GM18861 (cell line): ENCODE results near the gene STIP1.

Experiments used
- ATAC-seq: cut with Tn5 transposase; IDR thresholded peaks from one replicate; pipeline ENCODE4 v1.9.1; 2021; ENCODE audit not compliant: unreplicated experiment

Gene STIP1

GRCh38 chr11:64249563-64250414 is 63.8 kb downstream of the STIP1 start:
- no peak for ATAC-seq

- ATAC-seq, result no peak
These were observed 64.5 kb downstream of the STIP1 start for GRCh38 chr11:64250415-64251015.

- no peak for ATAC-seq
These were observed 65.2 kb downstream of the STIP1 start, which contains the start of gene PLCB3 for GRCh38 chr11:64251016-64251752. PLCB3 (plus strand) TSS chr11:64251530; CDS start chr11:64251650, 120 bp downstream.

GRCh38 chr11:64251753-64252002 is 65.7 kb downstream of the STIP1 start:
- ATAC-seq, result no peak

- ATAC-seq, result no peak
These were observed 66.3 kb downstream of the STIP1 start for GRCh38 chr11:64252003-64252872.

DNA sequence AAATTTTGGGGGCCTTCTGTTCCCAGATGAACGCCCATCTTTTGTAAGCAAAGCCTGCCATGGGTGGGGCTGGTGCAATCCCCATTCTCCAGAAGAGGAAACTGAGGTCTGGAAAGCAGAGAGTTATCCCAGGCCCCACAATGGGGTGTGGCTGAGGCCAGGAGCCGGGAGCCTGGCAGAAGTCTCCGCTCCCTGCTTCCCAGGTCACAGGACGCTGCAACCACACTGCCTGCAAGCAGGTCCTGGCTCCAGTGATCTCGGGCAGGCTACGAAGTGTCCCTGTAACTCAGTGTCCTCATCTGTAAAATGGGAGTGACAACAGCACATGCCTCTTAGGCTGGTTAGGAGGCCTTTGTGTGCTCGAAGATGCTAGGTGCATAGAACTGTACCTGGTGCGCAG is 67.1 kb downstream of the STIP1 start:
- ATAC-seq, result no peak

DNA sequence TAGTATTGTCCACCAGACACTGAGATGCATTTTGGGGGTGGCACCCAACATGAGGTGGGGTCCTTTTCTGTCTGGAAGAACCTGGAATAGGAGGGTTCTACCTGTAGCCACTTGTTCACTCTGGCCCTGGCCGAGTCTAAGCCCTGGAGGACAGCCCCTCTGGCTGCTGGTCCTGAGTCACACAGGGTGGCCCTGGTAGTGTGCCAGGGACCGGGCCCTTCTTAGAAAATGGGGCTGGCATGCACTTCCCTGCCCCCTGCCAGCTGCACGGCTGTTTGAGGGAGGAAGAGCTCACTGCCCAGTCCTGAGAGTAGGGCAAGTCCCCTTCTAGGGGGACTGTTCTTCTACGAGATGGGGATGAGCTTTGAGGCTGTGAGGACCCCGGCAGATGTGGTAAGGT is 67.5 kb downstream of the STIP1 start:
- no peak for ATAC-seq
